Panc1 (cell line): ENCODE results near the gene FIP1L1.

Experiments used
- REST ChIP-seq, 2 experiments: IDR thresholded peaks; 2 replicates each; pipeline ENCODE4 v1.6.1; 2011 to 2012; ENCODE audit warnings: low read depth in 2 of 2, control low read depth in 1 of 2, low read length in 1 of 2, mild to moderate bottlenecking in 1 of 2, moderate library complexity in 1 of 2; ENCODE audit not compliant: insufficient read depth in 1 of 2
- TF ChIP-seq, protein P1 (sequence below): fragments of 450-650 bp; IDR thresholded peaks from 2 replicates; pipeline ENCODE4 v1.5.1; 2017; ENCODE audit warnings: mild to moderate bottlenecking

DNA sequence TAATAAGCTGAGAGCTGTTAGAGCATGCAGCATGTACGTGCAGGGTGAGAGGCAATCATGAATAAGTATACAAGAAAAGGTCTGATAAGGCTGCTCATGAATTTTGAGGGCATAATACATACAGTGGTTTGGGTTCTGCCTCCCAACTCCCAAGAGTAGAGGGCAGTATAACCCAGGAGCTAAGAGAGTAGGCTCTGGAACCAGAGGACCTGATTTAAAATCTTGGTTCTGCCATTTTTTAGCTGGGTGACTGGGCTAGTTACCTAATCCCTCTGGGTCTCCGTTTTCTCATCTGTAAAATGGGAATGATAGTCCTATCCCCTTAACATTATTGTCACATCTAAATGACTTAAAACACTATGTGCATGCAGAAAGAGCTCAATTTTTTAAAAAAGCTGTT is 128.5 kb downstream of the FIP1L1 start:
- TF ChIP-seq, protein P1, sequence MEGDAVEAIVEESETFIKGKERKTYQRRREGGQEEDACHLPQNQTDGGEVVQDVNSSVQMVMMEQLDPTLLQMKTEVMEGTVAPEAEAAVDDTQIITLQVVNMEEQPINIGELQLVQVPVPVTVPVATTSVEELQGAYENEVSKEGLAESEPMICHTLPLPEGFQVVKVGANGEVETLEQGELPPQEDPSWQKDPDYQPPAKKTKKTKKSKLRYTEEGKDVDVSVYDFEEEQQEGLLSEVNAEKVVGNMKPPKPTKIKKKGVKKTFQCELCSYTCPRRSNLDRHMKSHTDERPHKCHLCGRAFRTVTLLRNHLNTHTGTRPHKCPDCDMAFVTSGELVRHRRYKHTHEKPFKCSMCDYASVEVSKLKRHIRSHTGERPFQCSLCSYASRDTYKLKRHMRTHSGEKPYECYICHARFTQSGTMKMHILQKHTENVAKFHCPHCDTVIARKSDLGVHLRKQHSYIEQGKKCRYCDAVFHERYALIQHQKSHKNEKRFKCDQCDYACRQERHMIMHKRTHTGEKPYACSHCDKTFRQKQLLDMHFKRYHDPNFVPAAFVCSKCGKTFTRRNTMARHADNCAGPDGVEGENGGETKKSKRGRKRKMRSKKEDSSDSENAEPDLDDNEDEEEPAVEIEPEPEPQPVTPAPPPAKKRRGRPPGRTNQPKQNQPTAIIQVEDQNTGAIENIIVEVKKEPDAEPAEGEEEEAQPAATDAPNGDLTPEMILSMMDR = peak; percentile 36; the same call in 1 of the 2 replicates
- TF ChIP-seq REST (IDR thresholded peaks at IDR 0.05; ENCODE audit: insufficient read depth in 1 of 2, low read depth in 2 of 2, low read length in 1 of 2) = no peak
